ENCODE measurements around the gene SAT2. TPM values are rescaled to one million over a fixed set of nuclear protein-coding genes. Genes with fewer than 3 reads are reported as not detected.
A peak's percentile ranks its signal among the peaks of the same experiment; 100 is the strongest.
"Not testable (repeated sequence)": the region's sequence is repeated elsewhere in the genome, so short reads cannot be mapped to it uniquely, and the experiment has no call there.

The SAT2 gene
- total and polyA plus RNA-seq, 2 of the 13 experiments (the other 11 are each of a cell fraction or from before 2014, with no cell fraction given), result 37.6 to 93.7 TPM

- no peak for TF ChIP-seq SOX6 (IDR thresholded peaks at IDR 0.05)
- TF ChIP-seq SOX6 (CRISPR knock-in tag; IDR thresholded peaks at IDR 0.05), result no peak
- TF ChIP-seq GPN1 (CRISPR knock-in tag; IDR thresholded peaks at IDR 0.05; ENCODE audit: borderline replicate concordance), result no peak
- no peak for TF ChIP-seq RXRA (CRISPR knock-in tag; IDR thresholded peaks at IDR 0.05)
- TF ChIP-seq, protein P1, sequence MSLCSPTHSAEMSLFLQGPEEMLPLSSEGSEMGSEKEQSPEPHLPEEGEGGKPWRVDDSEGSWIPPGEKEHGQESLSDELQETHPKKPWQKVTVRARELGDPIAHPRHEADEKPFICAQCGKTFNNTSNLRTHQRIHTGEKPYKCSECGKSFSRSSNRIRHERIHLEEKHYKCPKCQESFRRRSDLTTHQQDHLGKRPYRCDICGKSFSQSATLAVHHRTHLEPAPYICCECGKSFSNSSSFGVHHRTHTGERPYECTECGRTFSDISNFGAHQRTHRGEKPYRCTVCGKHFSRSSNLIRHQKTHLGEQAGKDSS (CRISPR knock-in tag; IDR thresholded peaks at IDR 0.05; ENCODE audit: borderline replicate concordance, low read depth), result no peak
- no peak for TF ChIP-seq ZFP41 (CRISPR knock-in tag; IDR thresholded peaks at IDR 0.05; ENCODE audit: borderline replicate concordance)
- TF ChIP-seq ZNF280B (CRISPR knock-in tag; IDR thresholded peaks at IDR 0.05; ENCODE audit: borderline replicate concordance), result no peak
- TF ChIP-seq ZBTB14 (CRISPR knock-in tag; IDR thresholded peaks at IDR 0.05), result no peak
- TF ChIP-seq DMAP1 (CRISPR knock-in tag; IDR thresholded peaks at IDR 0.05), result no peak
- TF ChIP-seq, protein P2, sequence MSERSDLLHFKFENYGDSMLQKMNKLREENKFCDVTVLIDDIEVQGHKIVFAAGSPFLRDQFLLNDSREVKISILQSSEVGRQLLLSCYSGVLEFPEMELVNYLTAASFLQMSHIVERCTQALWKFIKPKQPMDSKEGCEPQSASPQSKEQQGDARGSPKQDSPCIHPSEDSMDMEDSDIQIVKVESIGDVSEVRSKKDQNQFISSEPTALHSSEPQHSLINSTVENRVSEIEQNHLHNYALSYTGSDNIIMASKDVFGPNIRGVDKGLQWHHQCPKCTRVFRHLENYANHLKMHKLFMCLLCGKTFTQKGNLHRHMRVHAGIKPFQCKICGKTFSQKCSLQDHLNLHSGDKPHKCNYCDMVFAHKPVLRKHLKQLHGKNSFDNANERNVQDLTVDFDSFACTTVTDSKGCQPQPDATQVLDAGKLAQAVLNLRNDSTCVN (CRISPR knock-in tag; IDR thresholded peaks at IDR 0.05; ENCODE audit: borderline replicate concordance), result no peak
- no peak for TF ChIP-seq ZNF383 (CRISPR knock-in tag; IDR thresholded peaks at IDR 0.05; ENCODE audit: borderline replicate concordance)
- no peak for TF ChIP-seq ARID2 (CRISPR knock-in tag; IDR thresholded peaks at IDR 0.05; ENCODE audit: borderline replicate concordance)
- no peak for TF ChIP-seq SMAD3 (CRISPR knock-in tag; IDR thresholded peaks at IDR 0.05)
These were observed 21.3 kb downstream of the SAT2 start (continued) for GRCh38 chr17:7606280-7606679.

GRCh38 chr17:7597561-7597960 lies 30.1 kb downstream of the SAT2 start:
- peaks cover 39 to 76% of the 10 kb centered on the region in 2 experiments for H3K36me3 ChIP-seq (replicated peaks in 1 of 2; ENCODE audit: control insufficient read depth in 1 of 2, insufficient read depth in 2 of 2, low read length in 2 of 2)
- ATAC-seq; H3K9me3 ChIP-seq (ENCODE audit: low read length); CTCF ChIA-PET (ENCODE audit: low intra/inter-chr PET ratio, low total read pairs); H2AFZ ChIP-seq (ENCODE audit: low read length); H3K9ac ChIP-seq (ENCODE audit: insufficient read depth, low read depth, low read length); H3K27me3 ChIP-seq (ENCODE audit: control insufficient read depth in 1 of 2, insufficient read depth in 2 of 2, low read length in 2 of 2); H4K20me1 ChIP-seq (ENCODE audit: insufficient read depth, low read length); H3K4me1 ChIP-seq (ENCODE audit: insufficient read depth, low read length); H3K79me2 ChIP-seq (ENCODE audit: insufficient read depth, low read length); intact Hi-C loops (cut with micrococcal nuclease; ENCODE audit: unreplicated experiment); BruUV-seq (replicated peaks); DNase-seq (ENCODE audit: low spot score); H3K4me3 ChIP-seq (replicated peaks in 1 of 3; ENCODE audit: insufficient read depth in 1 of 3, low read depth in 2 of 3, low read length in 3 of 3); H3K4me2 ChIP-seq (ENCODE audit: low read depth, low read length); H3K27ac ChIP-seq (ENCODE audit: extremely low read length, insufficient read depth, low read length); in situ Hi-C loops (cut with HindIII; ENCODE audit: extremely low pct_ligation_motif_present, low pct_unique_long_range_greater_than_20kb); POLR2A ChIA-PET: not testable (repeated sequence)
- 98% methylated on average over 5 of the region's 5 CpGs for WGBS (ENCODE audit: low lambda C conversion rate)
- peak; percentile 84 for FAIRE-seq

Data from HepG2 (cell line).